B cell (primary cell): ENCODE results near the gene MED8.

ENCODE experiments used
- EZH2 ChIP-seq: IDR thresholded peaks from 2 replicates; pipeline ENCODE4 v1.6.1; 2012; ENCODE audit warnings: borderline replicate concordance, low read depth, mild to moderate bottlenecking, moderate library complexity, low read length; ENCODE audit not compliant: insufficient read depth, poor library complexity, severe bottlenecking
- TF ChIP-seq, protein P1 (sequence below): fragments of 200-600 bp; IDR thresholded peaks from one replicate; pipeline ENCODE4 v1.8.0; 2022; ENCODE audit warnings: antibody characterized with exemption, mild to moderate bottlenecking

GRCh38 chr1:43431676-43432075 lies 42.1 kb upstream of the MED8 start:
- TF ChIP-seq, protein P1, sequence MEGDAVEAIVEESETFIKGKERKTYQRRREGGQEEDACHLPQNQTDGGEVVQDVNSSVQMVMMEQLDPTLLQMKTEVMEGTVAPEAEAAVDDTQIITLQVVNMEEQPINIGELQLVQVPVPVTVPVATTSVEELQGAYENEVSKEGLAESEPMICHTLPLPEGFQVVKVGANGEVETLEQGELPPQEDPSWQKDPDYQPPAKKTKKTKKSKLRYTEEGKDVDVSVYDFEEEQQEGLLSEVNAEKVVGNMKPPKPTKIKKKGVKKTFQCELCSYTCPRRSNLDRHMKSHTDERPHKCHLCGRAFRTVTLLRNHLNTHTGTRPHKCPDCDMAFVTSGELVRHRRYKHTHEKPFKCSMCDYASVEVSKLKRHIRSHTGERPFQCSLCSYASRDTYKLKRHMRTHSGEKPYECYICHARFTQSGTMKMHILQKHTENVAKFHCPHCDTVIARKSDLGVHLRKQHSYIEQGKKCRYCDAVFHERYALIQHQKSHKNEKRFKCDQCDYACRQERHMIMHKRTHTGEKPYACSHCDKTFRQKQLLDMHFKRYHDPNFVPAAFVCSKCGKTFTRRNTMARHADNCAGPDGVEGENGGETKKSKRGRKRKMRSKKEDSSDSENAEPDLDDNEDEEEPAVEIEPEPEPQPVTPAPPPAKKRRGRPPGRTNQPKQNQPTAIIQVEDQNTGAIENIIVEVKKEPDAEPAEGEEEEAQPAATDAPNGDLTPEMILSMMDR: no peak
- TF ChIP-seq EZH2: no peak
